IPS-18c (cell line): ENCODE results near the gene ANTXR1.
"Not testable (repeated sequence)": the region's sequence is repeated elsewhere in the genome, so short reads cannot be mapped to it uniquely, and the experiment has no call there.

Experiments used
- H3K4me3 ChIP-seq: 2 replicates; pipeline ENCODE4 v1.7.0; 2013; ENCODE audit warnings: low read depth, mild to moderate bottlenecking, low read length, moderate library complexity; ENCODE audit not compliant: insufficient read depth
- H3K9me3 ChIP-seq: one replicate; pipeline ENCODE4 v1.6.1; 2013; ENCODE audit warnings: mild to moderate bottlenecking, low read length, moderate library complexity; ENCODE audit not compliant: control insufficient read depth, insufficient read depth

ANTXR1 gene

DNA sequence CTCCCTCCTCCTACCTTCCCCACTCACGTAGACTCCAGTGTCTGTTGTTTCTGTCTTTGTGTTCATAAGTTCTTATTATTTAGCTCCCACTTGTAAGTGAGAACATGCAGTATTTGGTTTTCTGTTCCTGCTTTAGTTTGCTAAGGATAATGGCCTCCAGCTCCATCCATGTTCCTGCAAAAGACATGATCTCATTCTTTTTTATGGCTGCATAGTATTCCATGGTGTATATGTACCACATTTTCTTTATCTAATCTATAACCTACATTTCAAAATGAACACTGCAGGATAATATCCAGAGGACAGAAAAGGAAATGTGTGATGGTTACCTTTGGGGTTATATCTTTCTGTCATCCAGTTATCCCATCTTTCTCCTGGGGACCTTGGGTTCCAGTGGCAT lies 218.0 kb downstream of the ANTXR1 start:
- H3K9me3 ChIP-seq, H3K4me3 ChIP-seq: not testable (repeated sequence)

DNA sequence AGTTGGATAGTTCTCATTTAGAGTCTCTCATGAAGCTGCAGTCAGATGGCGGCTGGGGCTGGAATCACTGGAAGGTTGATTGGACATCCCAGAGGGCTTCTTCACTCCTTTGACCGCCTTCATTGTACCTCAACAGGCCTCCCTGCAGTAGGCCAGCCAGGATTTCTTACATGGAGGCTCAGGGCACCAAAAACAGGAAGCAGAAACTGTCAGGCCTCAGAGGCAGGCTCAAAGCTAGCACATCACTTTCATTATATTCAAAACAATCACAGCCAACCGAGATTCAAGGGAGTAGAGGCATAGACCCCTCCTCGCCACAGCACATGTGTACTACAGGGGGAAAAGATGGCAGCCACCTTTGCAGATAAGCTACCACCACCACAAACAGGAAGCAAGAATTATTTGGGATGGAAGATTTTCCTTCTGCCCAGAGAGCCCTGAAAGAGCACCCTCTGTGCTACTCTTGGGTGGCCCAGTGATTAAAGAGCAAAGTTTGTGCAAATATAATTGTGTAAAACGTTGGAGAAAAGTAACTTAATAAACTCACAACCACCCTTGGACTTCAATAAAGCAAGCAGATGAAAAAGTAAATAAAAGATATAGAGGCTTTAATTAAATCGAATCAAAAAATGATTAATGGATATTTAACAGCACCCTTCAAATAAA lies 218.8 kb downstream of the ANTXR1 start:
- Histone ChIP-seq H3K9me3 (no peaks in the 10 kb centered on the region), H3K4me3 (no peak overlapping the region)

DNA sequence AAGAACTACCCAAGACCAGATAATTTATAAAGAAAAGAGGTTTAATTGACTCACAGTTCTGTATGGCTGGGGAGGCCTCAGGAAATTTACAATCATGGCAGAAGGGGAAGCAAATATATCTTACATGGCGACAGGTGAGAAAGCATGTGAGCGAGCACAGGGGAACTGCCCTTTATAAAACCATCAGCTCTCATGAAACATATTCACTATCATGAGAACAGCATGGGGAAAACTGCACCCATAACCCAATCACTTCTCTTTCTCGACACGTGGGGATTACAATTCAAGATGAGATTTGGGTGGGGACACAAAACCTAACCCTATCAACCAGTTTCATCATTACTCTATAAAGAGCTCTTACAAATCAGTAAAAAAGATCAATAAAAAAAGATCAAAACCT lies 222.9 kb downstream of the ANTXR1 start:
- not testable (repeated sequence) for H3K9me3 ChIP-seq, H3K4me3 ChIP-seq

DNA sequence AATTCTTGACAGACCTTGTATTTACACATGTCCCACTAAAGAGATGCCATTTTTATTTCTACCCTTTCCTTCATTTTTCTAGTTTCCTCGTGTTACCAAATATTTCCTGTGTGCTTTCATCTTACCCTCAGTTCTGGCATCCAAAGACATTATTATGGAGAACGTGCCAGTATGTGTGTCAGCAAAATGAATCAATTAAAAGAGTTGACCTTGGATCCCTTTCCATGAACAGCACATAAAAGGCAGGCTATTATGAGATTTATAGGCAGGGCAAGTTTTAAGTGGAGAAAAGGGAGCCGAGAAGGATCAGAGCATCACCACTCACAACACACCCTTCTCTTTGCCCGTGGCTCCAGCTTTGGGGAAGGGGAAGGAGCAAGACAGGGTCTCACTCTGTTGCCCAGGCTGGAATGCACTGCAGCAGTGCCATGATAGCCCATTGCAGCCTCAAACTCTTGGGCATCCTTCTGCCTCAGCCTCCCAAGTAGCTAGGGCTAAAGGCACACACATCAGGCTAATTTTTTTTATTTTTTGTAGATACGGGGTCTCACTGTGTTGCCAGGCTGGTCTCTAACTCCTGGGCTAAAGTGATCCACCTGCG lies 224.2 kb downstream of the ANTXR1 start:
- H3K4me3 ChIP-seq: no peak overlapping the region
- no peaks in the 10 kb centered on the region for H3K9me3 ChIP-seq

GRCh38 chr2:69238449-69239031 lies 225.6 kb downstream of the ANTXR1 start:
- Histone ChIP-seq H3K9me3 (no peaks in the 10 kb centered on the region), H3K4me3 (no peak overlapping the region)

DNA sequence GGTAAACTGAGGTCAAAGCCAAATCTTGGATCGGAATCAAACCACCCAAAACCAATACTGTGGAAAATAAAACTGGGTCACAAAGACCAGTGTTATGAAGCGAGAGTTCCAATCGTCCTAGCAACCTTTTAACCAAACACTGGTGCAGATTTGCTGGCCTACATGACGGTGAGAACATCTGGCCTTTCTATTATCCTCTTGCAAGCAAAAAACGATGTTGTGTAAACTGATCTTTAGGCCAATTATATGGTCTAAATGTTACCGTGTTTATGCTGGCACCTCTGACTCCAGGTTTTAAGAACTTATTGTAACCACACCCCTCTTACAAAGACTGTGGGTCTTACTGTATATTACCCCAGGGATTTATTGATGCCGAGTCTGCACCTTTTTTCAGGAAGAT lies 228.1 kb downstream of the ANTXR1 start:
- H3K4me3 ChIP-seq: no peak overlapping the region

GRCh38 chr2:69241664-69242514 lies 228.9 kb downstream of the ANTXR1 start:
- no peak overlapping the region for H3K4me3 ChIP-seq
- no peaks in the 10 kb centered on the region for H3K9me3 ChIP-seq

More for the DNA sequence above, 228.1 kb downstream of the ANTXR1 start:
- no peaks in the 10 kb centered on the region for H3K9me3 ChIP-seq

GRCh38 chr2:69242651-69243051 lies 229.7 kb downstream of the ANTXR1 start:
- Histone ChIP-seq H3K4me3 (no peak overlapping the region), H3K9me3 (no peaks in the 10 kb centered on the region)

- no peak overlapping the region for H3K4me3 ChIP-seq
- no peaks in the 10 kb centered on the region for H3K9me3 ChIP-seq
Observed at GRCh38 chr2:69243652-69244051, 230.7 kb downstream of the ANTXR1 start.

- Histone ChIP-seq H3K9me3 (no peaks in the 10 kb centered on the region), H3K4me3 (no peak overlapping the region)
Observed at GRCh38 chr2:69244882-69245281, 231.9 kb downstream of the ANTXR1 start.

GRCh38 chr2:69247583-69247982 lies 234.6 kb downstream of the ANTXR1 start:
- Histone ChIP-seq H3K9me3 (no peaks in the 10 kb centered on the region), H3K4me3 (no peak overlapping the region)

DNA sequence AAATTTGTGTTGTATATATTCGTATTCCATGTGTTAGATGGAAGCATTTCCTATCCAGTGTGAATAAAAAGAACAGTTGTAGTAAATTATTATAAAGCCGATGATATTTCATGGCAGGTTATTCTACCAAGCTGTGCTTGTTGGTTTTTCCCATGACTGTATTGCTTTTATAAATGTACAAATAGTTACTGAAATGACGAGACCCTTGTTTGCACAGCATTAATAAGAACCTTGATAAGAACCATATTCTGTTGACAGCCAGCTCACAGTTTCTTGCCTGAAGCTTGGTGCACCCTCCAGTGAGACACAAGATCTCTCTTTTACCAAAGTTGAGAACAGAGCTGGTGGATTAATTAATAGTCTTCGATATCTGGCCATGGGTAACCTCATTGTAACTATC lies 235.3 kb downstream of the ANTXR1 start:
- Histone ChIP-seq H3K4me3 (no peak overlapping the region), H3K9me3 (no peaks in the 10 kb centered on the region)

DNA sequence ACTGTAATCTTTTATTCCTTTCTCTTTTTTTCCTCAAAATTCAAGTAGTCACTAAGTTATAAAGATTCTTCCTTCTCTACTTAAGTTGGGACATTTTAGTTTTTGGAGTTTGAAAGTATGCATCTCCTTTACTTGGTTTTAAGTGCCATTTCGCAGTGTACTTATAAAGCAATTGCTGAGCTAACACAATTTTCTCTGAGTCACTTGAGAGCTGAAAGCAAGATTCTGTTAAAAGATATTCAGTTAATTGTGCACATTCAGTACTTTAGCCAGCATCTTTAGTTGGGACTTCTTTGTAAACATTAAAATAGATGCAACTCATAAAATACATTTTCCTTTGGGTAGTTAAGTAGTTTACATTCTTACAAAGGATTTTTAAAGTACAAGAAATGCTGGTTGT lies 238.0 kb downstream of the ANTXR1 start:
- no peak overlapping the region for H3K4me3 ChIP-seq
- H3K9me3 ChIP-seq: no peaks in the 10 kb centered on the region

GRCh38 chr2:69251943-69252342 lies 239.0 kb downstream of the ANTXR1 start:
- Histone ChIP-seq H3K4me3 (no peak overlapping the region), H3K9me3 (no peaks in the 10 kb centered on the region)

- Histone ChIP-seq H3K4me3 (no peak overlapping the region), H3K9me3 (no peaks in the 10 kb centered on the region)
Observed at GRCh38 chr2:69253112-69253511, 240.1 kb downstream of the ANTXR1 start.

DNA sequence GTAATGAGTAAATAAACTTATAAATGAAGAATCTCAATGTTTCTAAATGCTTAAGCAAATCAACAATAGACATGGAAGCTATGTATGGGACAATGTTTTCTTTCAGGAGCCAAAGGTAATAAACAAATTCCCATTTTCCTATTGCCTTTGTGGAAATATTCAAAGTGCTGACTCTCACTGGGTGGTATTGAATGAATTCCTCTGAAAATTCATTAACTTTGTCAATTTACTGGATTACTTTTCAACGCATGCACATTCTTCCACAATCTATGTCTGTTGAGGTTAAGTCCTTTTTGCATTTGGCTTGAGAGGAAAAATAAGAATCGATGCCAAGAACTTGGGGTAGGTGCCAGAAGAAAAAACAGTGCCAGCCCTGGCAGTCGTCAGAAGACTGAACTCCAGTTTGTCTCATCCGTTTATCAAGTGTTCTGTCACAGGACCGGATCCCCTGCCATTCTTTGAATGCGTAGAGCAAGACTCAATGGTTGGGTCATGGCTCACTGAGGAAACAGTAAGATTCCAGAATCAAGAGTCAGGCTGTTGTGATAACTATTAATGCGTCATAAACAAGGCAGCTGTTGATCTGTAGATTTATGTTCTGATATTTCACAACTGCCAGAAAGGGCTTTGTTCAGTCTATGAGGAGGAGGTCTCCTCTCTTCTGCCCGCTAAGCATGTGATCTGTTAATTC lies 240.8 kb downstream of the ANTXR1 start:
- Histone ChIP-seq H3K4me3 (no peak overlapping the region), H3K9me3 (no peaks in the 10 kb centered on the region)

DNA sequence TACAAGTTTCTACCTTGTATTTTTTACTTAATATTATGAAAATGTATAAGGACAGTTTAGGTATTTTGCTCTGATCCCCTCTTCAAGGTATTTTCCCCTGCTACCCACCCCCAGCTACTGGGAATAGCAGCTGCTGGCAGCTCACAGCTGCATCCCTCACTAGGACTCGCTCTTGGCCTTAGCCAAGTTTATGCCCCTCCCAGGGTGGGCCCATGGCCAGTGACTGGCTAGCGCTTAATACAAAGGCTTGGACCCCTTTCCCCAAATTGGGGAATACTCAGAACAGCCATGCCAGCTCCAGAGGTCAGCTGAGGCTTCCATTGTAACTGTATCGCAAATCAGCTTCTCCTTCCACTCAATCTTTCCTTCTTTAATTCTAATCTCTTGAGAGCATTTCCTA lies 242.8 kb downstream of the ANTXR1 start:
- no peak overlapping the region for H3K4me3 ChIP-seq
- peaks cover 2% of the 10 kb centered on the region for H3K9me3 ChIP-seq
